Keratinocyte (primary cell): ENCODE measurements around the gene PPP1R16B.

ENCODE experiments used
- CTCF ChIP-seq, 3 experiments: IDR thresholded peaks in 1 of 3; conservative IDR thresholded peaks in 1 of 3; optimal IDR thresholded peaks in 1 of 3; 2 replicates in 2 of 3; 3 replicates in 1 of 3; pipeline versions ENCODE3 to v1.5.1; 2011; ENCODE audit warnings: low read length in 3 of 3, mild to moderate bottlenecking in 3 of 3, moderate library complexity in 2 of 3, control low read depth in 1 of 3, inconsistent platforms in 1 of 3; ENCODE audit not compliant: insufficient read depth in 2 of 3; ENCODE audit errors: extremely low read depth in 1 of 3
- EZH2 ChIP-seq: IDR thresholded peaks from one replicate; pipeline ENCODE4 v1.6.1; 2012; ENCODE audit warnings: inconsistent platforms, mild to moderate bottlenecking, low read length, moderate library complexity

- no peak for TF ChIP-seq CTCF (optimal IDR thresholded peaks at IDR 0.05 in 1 of 3, IDR thresholded peaks at IDR 0.05 in 1 of 3, conservative IDR thresholded peaks at IDR 0.05 in 1 of 3; ENCODE audit: extremely low read depth in 1 of 3, insufficient read depth in 2 of 3, low read length in 3 of 3)
- no peak for TF ChIP-seq EZH2
These were observed 69.1 kb downstream of the PPP1R16B start for GRCh38 chr20:38874460-38875174.
